CD4-positive, alpha-beta T cell (primary cell): Measurements from ENCODE around the gene ZMAT2. TPM values are rescaled to one million over a fixed set of nuclear protein-coding genes. Genes with fewer than 3 reads are reported as not detected.
A peak's percentile ranks its signal among the peaks of the same experiment; 100 is the strongest.

Experiments used
- ATAC-seq: fragments of 200-7000 bp; cut with Tn5 transposase; one replicate; pipeline ENCODE4 v1.10.0; 2022; ENCODE audit warnings: mild to moderate bottlenecking; ENCODE audit not compliant: poor library complexity
- CTCF ChIA-PET: fragments of 350-600 bp; sonication (Branson Sonifier 250); formaldehyde crosslinking; loops from one replicate; lab custom pipeline; 2021; ENCODE audit warnings: antibody characterized with exemption, inconsistent platforms; lab: Charles Lee
- POLR2A ChIA-PET: fragments of 350-600 bp; sonication (Branson Sonifier 250); formaldehyde crosslinking; loops from one replicate; lab custom pipeline; 2021; ENCODE audit warnings: antibody characterized with exemption, inconsistent platforms; lab: Charles Lee
- DNase-seq, 14 experiments: peaks; one replicate each; pipeline ENCODE4 v3.0.0-alpha.2; 2013 to 2020; ENCODE audit warnings: mixed read lengths in 2 of 14
- H3K27ac ChIP-seq, 2 donors: one replicate each; pipeline versions ENCODE4 v1.5.1 to v1.7.0; 2013; ENCODE audit warnings: low read length in 2 of 2, low read depth in 1 of 2, mild to moderate bottlenecking in 1 of 2
- H3K27me3 ChIP-seq, 2 experiments: 1 replicate in 1 of 2; 2 replicates in 1 of 2; pipeline versions ENCODE4 v1.6.1 to v1.7.0; 2013; ENCODE audit warnings: low read length in 2 of 2, control low read depth in 1 of 2, mild to moderate bottlenecking in 1 of 2, moderate library complexity in 1 of 2; ENCODE audit not compliant: insufficient read depth in 2 of 2, control insufficient read depth in 1 of 2
- H3K36me3 ChIP-seq: one replicate; pipeline ENCODE4 v1.6.1; 2013; ENCODE audit warnings: low read length, control low read depth; ENCODE audit not compliant: insufficient read depth
- H3K4me1 ChIP-seq: one replicate; pipeline ENCODE4 v1.6.1; 2013; ENCODE audit warnings: low read length, control low read depth; ENCODE audit not compliant: insufficient read depth
- H3K4me3 ChIP-seq: one replicate; pipeline ENCODE4 v1.5.1; 2013; ENCODE audit warnings: mild to moderate bottlenecking, low read length, moderate library complexity
- H3K9me3 ChIP-seq, 2 experiments: 1 replicate in 1 of 2; 2 replicates in 1 of 2; pipeline versions ENCODE4 v1.6.1 to v1.7.0; 2013; ENCODE audit warnings: low read length in 2 of 2, mild to moderate bottlenecking in 2 of 2, control low read depth in 1 of 2, moderate library complexity in 1 of 2; ENCODE audit not compliant: control insufficient read depth in 1 of 2, insufficient read depth in 1 of 2
- H3K27ac Mint-ChIP-seq: one replicate; pipeline ENCODE4 v1.8.0; 2020; ENCODE audit warnings: mixed read lengths
- H3K27me3 Mint-ChIP-seq: one replicate; pipeline ENCODE4 v1.8.0; 2021; ENCODE audit warnings: mixed read lengths
- H3K36me3 Mint-ChIP-seq: one replicate; pipeline ENCODE4 v1.8.0; 2021; ENCODE audit warnings: low read depth, mixed read lengths
- H3K4me1 Mint-ChIP-seq: one replicate; pipeline ENCODE4 v1.8.0; 2021; ENCODE audit warnings: low read depth, mixed read lengths
- H3K4me3 Mint-ChIP-seq: one replicate; pipeline ENCODE4 v1.8.0; 2020; ENCODE audit warnings: mild to moderate bottlenecking, mixed read lengths
- H3K9me3 Mint-ChIP-seq: one replicate; pipeline ENCODE4 v1.8.0; 2020; ENCODE audit warnings: mixed read lengths
- CTCF ChIP-seq: fragments of 200-600 bp; IDR thresholded peaks from one replicate; pipeline ENCODE4 v1.8.0; 2022; ENCODE audit warnings: antibody characterized with exemption, mild to moderate bottlenecking
- intact Hi-C, 2 experiments: fragments of 100-400 bp; cut with DNase I in 1 of 2; cut with micrococcal nuclease in 1 of 2; formaldehyde crosslinking; loops; one replicate each; pipeline versions ENCODE4 v1.15.1 to v1.9.0; 2023 to 2025; cut with DNase I, micrococcal nuclease
- total RNA-seq, 174 experiments: library from RNA in 2 of 174; stranded (reverse) in 2 of 174; gene quantifications; one replicate each; pipeline ENCODE4 v1.2.3 and lab custom pipeline; 2021 to 2026

The ZMAT2 gene
- total RNA-seq, 2 experiments from 2014 or later: 29.0 to 32.3 TPM

GRCh38 chr5:140671472-140672125 is 28.6 kb upstream of the ZMAT2 start:
- intact Hi-C loops: no loop called here
- no peak overlapping the region for H3K27ac Mint-ChIP-seq
- POLR2A ChIA-PET: interaction anchor here (0.6 to 1.2 kb wide), 2 partner anchors 24 to 29 kb away, joined by 3 to 4 read pairs; partner anchors contain the start of genes IK, NDUFA2 and ZMAT2
- Histone ChIP-seq H3K27ac (no peak overlapping the region), H3K27me3 (no peaks in the 10 kb centered on the region), H3K36me3 (peaks cover 81% of the 10 kb centered on the region), H3K4me3 (no peak overlapping the region), H3K4me1 (peaks cover 5% of the 10 kb centered on the region), H3K9me3 (no peaks in the 10 kb centered on the region)
- CTCF ChIA-PET: no interaction called here
- H3K36me3 Mint-ChIP-seq: peaks cover 83% of the 10 kb centered on the region
- no peak for DNase-seq
- ATAC-seq: no peak
- H3K4me3 Mint-ChIP-seq: no peak overlapping the region
- no peaks in the 10 kb centered on the region for H3K27me3 Mint-ChIP-seq
- H3K4me1 Mint-ChIP-seq: peaks cover 16% of the 10 kb centered on the region
- no peaks in the 10 kb centered on the region for H3K9me3 Mint-ChIP-seq
- TF ChIP-seq CTCF: no peak

GRCh38 chr5:140672455-140673186 is 27.6 kb upstream of the ZMAT2 start:
- ATAC-seq: no peak
- Mint-ChIP-seq H3K27ac (no peak overlapping the region), H3K4me3 (no peak overlapping the region), H3K36me3 (peaks cover 83% of the 10 kb centered on the region), H3K9me3 (no peaks in the 10 kb centered on the region), H3K27me3 (no peaks in the 10 kb centered on the region), H3K4me1 (peaks cover 6% of the 10 kb centered on the region)
- ChIA-PET CTCF (no interaction called here), POLR2A (interaction anchor here (1.4 to 1.8 kb wide), 2 partner anchors 10 to 25 kb away, joined by 3 to 6 read pairs; partner anchors contain the start of genes IK and NDUFA2)
- Histone ChIP-seq H3K4me3 (no peak overlapping the region), H3K9me3 (no peaks in the 10 kb centered on the region), H3K27ac (no peak overlapping the region), H3K4me1 (no peaks in the 10 kb centered on the region), H3K36me3 (peaks cover 82% of the 10 kb centered on the region), H3K27me3 (no peaks in the 10 kb centered on the region)
- DNase-seq: peak in 4 of 14 experiments; percentile 13 to 46 (median 22)
- no peak for TF ChIP-seq CTCF
- intact Hi-C loops: no loop called here

- Histone ChIP-seq H3K36me3 (peaks cover 82% of the 10 kb centered on the region), H3K27me3 (no peaks in the 10 kb centered on the region), H3K4me1 (no peaks in the 10 kb centered on the region), H3K27ac (no peak within 1 kb of the TSS), H3K4me3 (no peak within 1 kb of the TSS), H3K9me3 (no peaks in the 10 kb centered on the region)
- POLR2A ChIA-PET: interaction anchor here (1.0 to 1.9 kb wide), 4 partner anchors 10 to 143 kb away, joined by 3 to 6 read pairs (median 4); partner anchors contain the start of genes IK, NDUFA2 and ZMAT2
- DNase-seq (no peak), ATAC-seq (no peak)
- CTCF ChIA-PET: no interaction called here
- TF ChIP-seq CTCF: no peak
- intact Hi-C loops: no loop called here
- Mint-ChIP-seq H3K4me3 (no peak within 1 kb of the TSS), H3K27me3 (no peaks in the 10 kb centered on the region), H3K27ac (peak within 1 kb of the TSS; percentile 31), H3K9me3 (no peaks in the 10 kb centered on the region), H3K4me1 (no peaks in the 10 kb centered on the region), H3K36me3 (peaks cover 83% of the 10 kb centered on the region)
These were observed 26.9 kb upstream of the ZMAT2 start, which contains the start of gene DND1 for GRCh38 chr5:140673187-140673976. TSS of gene DND1 (minus strand) at chr5:140673576. CDS start at chr5:140673542, 34 bp downstream.
